CD8-positive, alpha-beta memory T cell (primary cell): ENCODE results near the gene BPIFB3. TPM values are rescaled to one million over a fixed set of nuclear protein-coding genes. Genes with fewer than 3 reads are reported as not detected.

Experiments
- CTCF ChIA-PET: fragments of 350-600 bp; sonication (Branson Sonifier 250); formaldehyde crosslinking; loops from one replicate; lab custom pipeline; 2021; ENCODE audit warnings: antibody characterized with exemption; lab: Charles Lee
- POLR2A ChIA-PET: fragments of 350-600 bp; sonication (Branson Sonifier 250); formaldehyde crosslinking; loops from one replicate; lab custom pipeline; 2021; ENCODE audit warnings: antibody characterized with exemption; lab: Charles Lee
- DNase-seq, 5 donors: peaks; one replicate each; pipeline versions ENCODE4 v3.0.0 to v3.0.0-alpha.2; 2020 to 2022; ENCODE audit warnings: mixed read lengths in 1 of 5
- H3K27ac ChIP-seq: one replicate; pipeline ENCODE4 v1.7.0; 2013; ENCODE audit warnings: low read depth, mild to moderate bottlenecking, low read length, moderate library complexity
- H3K27me3 ChIP-seq: 2 replicates; pipeline ENCODE4 v1.7.0; 2013; ENCODE audit warnings: low read length, mild to moderate bottlenecking; ENCODE audit not compliant: insufficient read depth, poor library complexity, severe bottlenecking
- H3K36me3 ChIP-seq: 2 replicates; pipeline ENCODE4 v1.7.0; 2013; ENCODE audit warnings: mild to moderate bottlenecking, low read length, moderate library complexity; ENCODE audit not compliant: insufficient read depth
- H3K4me1 ChIP-seq: 2 replicates; pipeline ENCODE4 v1.7.0; 2013; ENCODE audit warnings: mild to moderate bottlenecking, low read length, moderate library complexity; ENCODE audit not compliant: insufficient read depth
- H3K4me3 ChIP-seq: 2 replicates; pipeline ENCODE4 v1.7.0; 2013; ENCODE audit warnings: mild to moderate bottlenecking, low read length
- H3K9me3 ChIP-seq: 2 replicates; pipeline ENCODE4 v1.7.0; 2013; ENCODE audit warnings: mild to moderate bottlenecking, low read length
- H3K27ac Mint-ChIP-seq, 8 donors: one replicate each; pipeline ENCODE4 v1.8.0; 2020 to 2021; ENCODE audit warnings: mixed read lengths in 8 of 8, mild to moderate bottlenecking in 6 of 8, inconsistent platforms in 3 of 8, moderate library complexity in 3 of 8
- H3K27me3 Mint-ChIP-seq, 2 donors: one replicate each; pipeline ENCODE4 v1.8.0; 2020 to 2021; ENCODE audit warnings: mixed read lengths in 2 of 2, mild to moderate bottlenecking in 1 of 2, moderate library complexity in 1 of 2
- H3K36me3 Mint-ChIP-seq, 3 donors: one replicate each; pipeline ENCODE4 v1.8.0; 2020 to 2021; ENCODE audit warnings: mixed read lengths in 3 of 3, inconsistent platforms in 1 of 3, mild to moderate bottlenecking in 1 of 3
- H3K4me1 Mint-ChIP-seq, 3 donors: one replicate each; pipeline ENCODE4 v1.8.0; 2020 to 2021; ENCODE audit warnings: mixed read lengths in 3 of 3, inconsistent platforms in 1 of 3, mild to moderate bottlenecking in 1 of 3
- H3K4me3 Mint-ChIP-seq, 7 donors: one replicate each; pipeline ENCODE4 v1.8.0; 2020 to 2021; ENCODE audit warnings: mixed read lengths in 7 of 7, mild to moderate bottlenecking in 6 of 7, moderate library complexity in 4 of 7, inconsistent platforms in 2 of 7
- H3K9me3 Mint-ChIP-seq, 5 donors: one replicate each; pipeline ENCODE4 v1.8.0; 2020 to 2022; ENCODE audit warnings: mixed read lengths in 5 of 5, mild to moderate bottlenecking in 3 of 5, moderate library complexity in 2 of 5, inconsistent platforms in 1 of 5
- polyA plus RNA-seq: library from polyadenylated mRNA; unstranded; fragments of 300-500 nt; fragmentation: Illumina TruSeq; gene quantifications from one replicate; pipeline ENCODE4 v1.2.3, GENCODE V29; 2021
- total RNA-seq, 2 experiments: library from RNA; stranded (reverse); gene quantifications; one replicate each; pipeline ENCODE4 v1.2.3, GENCODE V29; 2021

BPIFB3 gene
- total and polyA plus RNA-seq, 3 experiments from 2014 or later, result not detected

DNA sequence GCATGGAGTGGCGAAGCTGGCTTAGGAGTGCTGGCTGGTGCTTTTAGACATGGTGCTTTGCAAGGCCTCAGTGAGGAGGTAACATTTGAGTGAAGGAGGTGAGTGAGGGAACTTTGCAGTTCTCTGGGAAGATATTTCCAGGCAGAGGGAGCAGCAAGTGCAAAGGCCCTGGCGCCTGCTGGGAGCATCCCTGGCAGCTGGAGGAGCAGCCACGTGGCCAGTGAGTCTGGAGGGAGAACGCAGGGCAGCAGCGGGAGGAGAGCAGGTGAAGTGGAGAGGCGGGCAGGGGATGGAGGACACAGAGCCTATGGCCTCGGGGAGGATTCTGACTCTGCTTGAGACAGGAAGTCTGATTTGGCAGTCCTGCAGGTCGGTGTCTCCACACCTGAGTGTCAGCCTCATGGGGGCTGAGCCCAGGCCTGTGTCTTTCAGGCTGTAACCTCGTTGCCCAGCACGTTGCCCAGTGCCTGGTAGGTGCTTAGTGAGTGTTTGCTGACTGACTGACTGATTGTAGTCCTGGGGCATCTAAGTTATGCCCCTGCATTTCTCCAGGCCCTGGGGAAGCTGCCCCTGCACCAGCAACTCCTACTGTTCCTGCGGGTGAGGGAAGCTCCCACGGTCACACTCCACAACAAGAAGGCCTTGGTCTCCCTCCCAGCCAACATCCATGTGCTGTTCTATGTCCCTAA is 14.7 kb downstream of the BPIFB3 start:
- H3K9me3 ChIP-seq, result no peaks in the 10 kb centered on the region
- no peaks in the 10 kb centered on the region for H3K9me3 Mint-ChIP-seq
- H3K4me1 ChIP-seq, result no peaks in the 10 kb centered on the region
- H3K27me3 ChIP-seq, result no peaks in the 10 kb centered on the region
- DNase-seq, result no peak
- H3K4me3 Mint-ChIP-seq, result no peak overlapping the region
- H3K4me1 Mint-ChIP-seq, result peaks cover 0 to 8% (median 3%) of the 10 kb centered on the region in 3 donors
- CTCF ChIA-PET, result no interaction called here
- H3K4me3 ChIP-seq, result no peak overlapping the region
- POLR2A ChIA-PET, result no interaction called here
- no peak overlapping the region for H3K27ac ChIP-seq
- no peaks in the 10 kb centered on the region for H3K36me3 ChIP-seq
- H3K27me3 Mint-ChIP-seq, result peaks cover 0 to 3% of the 10 kb centered on the region in 2 donors
- peak overlapping the region in 3 of 8 donors; percentile 52 to 87 (median 58) for H3K27ac Mint-ChIP-seq
- H3K36me3 Mint-ChIP-seq, result no peaks in the 10 kb centered on the region

DNA sequence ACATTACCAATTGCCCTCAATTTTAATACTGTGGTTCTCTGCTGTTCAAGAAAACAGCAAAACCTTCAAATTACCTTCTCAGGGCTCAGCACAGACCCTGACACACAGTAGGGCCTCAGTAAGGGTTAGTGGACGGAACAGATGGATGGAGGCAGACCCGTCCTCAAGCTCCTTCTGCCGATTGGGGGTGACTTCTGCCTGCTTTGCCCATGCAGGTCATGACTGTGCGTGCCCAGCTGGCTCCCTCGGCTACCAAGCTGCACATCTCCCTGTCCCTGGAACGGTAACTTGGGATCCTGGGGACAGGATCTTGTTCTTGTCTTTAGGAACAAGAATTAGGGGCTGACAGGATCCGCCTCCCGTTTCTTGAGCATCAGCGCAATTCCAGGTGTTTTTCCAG is 16.0 kb downstream of the BPIFB3 start:
- Mint-ChIP-seq H3K27me3 (peaks cover 0 to 4% of the 10 kb centered on the region in 2 donors), H3K36me3 (no peaks in the 10 kb centered on the region), H3K27ac (peak overlapping the region in 1 of 8 donors; percentile 33), H3K4me3 (no peak overlapping the region), H3K9me3 (no peaks in the 10 kb centered on the region), H3K4me1 (peaks cover 0 to 12% (median 3%) of the 10 kb centered on the region in 3 donors)
- no peaks in the 10 kb centered on the region for H3K4me1 ChIP-seq
- H3K36me3 ChIP-seq, result no peaks in the 10 kb centered on the region
- POLR2A ChIA-PET, result no interaction called here
- H3K4me3 ChIP-seq, result no peak overlapping the region
- DNase-seq, result no peak
- CTCF ChIA-PET, result interaction anchor here (0.6 kb wide), 1 partner anchor 19 kb away, joined by 3 read pairs; no protein-coding TSS in a partner anchor
- H3K9me3 ChIP-seq, result no peaks in the 10 kb centered on the region
- H3K27ac ChIP-seq, result no peak overlapping the region
- H3K27me3 ChIP-seq, result no peaks in the 10 kb centered on the region

DNA sequence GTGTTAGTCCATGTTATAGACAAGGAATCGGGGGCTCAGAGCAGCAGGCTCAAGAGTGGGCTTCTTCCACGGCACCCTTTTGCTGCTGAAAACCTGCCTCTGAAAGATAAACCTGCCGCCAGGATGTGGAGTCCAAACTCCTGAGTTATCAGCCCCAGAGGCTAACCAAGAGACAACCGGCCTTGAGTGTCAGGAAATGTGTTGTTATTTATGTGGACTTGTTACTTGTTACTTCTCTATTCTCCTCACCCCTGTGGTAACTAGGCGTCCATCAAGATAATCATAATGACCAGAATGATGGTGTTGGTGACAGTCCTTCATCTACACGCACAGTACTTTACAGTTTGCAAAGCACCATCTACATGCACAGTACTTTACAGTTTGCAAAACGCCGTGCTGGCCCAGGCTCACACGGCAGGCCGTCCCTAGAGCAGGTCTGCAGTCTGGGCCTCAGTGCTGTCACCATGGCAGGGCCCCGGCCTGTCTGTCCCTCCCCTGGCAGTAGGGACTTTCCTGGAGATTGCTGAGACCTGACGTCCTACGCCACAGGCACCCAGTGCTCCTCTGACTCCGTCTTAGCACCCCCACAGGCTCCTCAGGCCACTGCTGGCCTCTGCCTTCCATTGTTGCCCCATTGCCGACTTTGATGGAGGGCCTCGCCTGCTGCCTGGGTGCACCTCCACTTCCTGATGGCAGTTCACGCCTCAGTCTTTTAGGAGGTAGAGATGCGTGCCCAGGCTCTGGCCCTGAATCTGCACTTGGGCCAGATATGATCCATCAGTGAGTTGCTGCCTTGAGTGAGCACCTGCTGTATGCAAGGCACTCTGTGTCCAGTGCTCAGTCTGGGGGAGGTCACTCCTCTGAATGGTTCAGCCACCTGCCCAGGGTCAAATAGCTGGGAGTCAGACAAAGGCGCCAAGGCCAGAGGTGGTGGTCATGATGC is 16.7 kb downstream of the BPIFB3 start:
- H3K27me3 Mint-ChIP-seq, result peaks cover 0 to 4% of the 10 kb centered on the region in 2 donors
- H3K27ac ChIP-seq, result no peak overlapping the region
- H3K4me1 ChIP-seq, result no peaks in the 10 kb centered on the region
- no peak for DNase-seq
- CTCF ChIA-PET, result interaction anchor here (0.6 kb wide), 1 partner anchor 18 kb away, joined by 3 read pairs; no protein-coding TSS in a partner anchor
- H3K36me3 ChIP-seq, result no peaks in the 10 kb centered on the region
- H3K9me3 ChIP-seq, result no peaks in the 10 kb centered on the region
- POLR2A ChIA-PET, result no interaction called here
- H3K36me3 Mint-ChIP-seq, result no peaks in the 10 kb centered on the region
- no peaks in the 10 kb centered on the region for H3K27me3 ChIP-seq
- peak overlapping the region in 1 of 8 donors; percentile 9 for H3K27ac Mint-ChIP-seq
- H3K4me1 Mint-ChIP-seq, result peaks cover 0 to 12% (median 2%) of the 10 kb centered on the region in 3 donors
- H3K4me3 ChIP-seq, result no peak overlapping the region
- H3K9me3 Mint-ChIP-seq, result no peaks in the 10 kb centered on the region
- H3K4me3 Mint-ChIP-seq, result no peak overlapping the region

DNA sequence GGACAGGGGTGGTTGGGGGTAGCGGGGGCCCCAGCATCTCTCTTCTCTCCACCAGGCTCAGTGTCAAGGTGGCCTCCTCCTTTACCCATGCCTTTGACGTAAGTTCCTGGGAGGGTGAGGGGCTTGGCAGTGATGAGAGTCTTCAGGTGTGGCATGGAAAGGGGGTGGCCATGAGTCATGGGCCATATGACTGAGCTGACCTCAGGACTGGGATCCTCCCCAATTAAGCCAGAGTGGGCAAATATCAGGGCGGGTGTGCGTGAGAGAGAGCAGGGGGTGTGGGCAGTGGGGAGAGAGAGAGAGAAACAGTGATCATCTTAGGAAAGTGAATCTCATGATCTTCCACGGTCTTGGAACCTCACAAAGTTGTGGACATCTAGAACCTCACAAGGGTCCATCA is 17.5 kb downstream of the BPIFB3 start:
- Histone ChIP-seq H3K36me3 (no peaks in the 10 kb centered on the region), H3K4me3 (no peak overlapping the region), H3K27ac (no peak overlapping the region), H3K4me1 (no peaks in the 10 kb centered on the region), H3K9me3 (no peaks in the 10 kb centered on the region), H3K27me3 (no peaks in the 10 kb centered on the region)
- DNase-seq, result no peak
- ChIA-PET CTCF (no interaction called here), POLR2A (no interaction called here)
- H3K9me3 Mint-ChIP-seq, result no peaks in the 10 kb centered on the region
- peaks cover 0 to 4% of the 10 kb centered on the region in 2 donors for H3K27me3 Mint-ChIP-seq
- H3K27ac Mint-ChIP-seq, result peak overlapping the region in 1 of 8 donors; percentile 40
- peaks cover 0 to 12% (median 2%) of the 10 kb centered on the region in 3 donors for H3K4me1 Mint-ChIP-seq
- H3K4me3 Mint-ChIP-seq, result no peak overlapping the region
- no peaks in the 10 kb centered on the region for H3K36me3 Mint-ChIP-seq

DNA sequence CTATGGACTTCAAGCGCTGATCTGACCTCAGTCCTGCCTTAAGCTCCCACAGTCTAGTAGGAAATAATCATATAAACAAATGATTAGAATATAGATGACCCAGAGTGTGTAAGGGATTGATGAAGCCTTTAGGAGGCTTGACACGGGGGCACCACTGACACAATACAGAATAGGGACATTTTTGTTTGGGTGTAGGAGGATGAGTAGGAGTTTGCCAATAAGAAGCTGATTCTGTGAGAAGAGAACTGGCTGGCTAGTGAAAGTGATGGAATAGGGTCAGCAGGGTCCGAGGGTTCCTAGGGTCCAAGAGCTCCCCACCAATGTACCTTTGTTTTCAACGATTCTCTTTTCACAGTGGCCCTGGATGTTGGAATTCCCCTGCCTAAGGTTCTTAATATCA is 18.7 kb downstream of the BPIFB3 start:
- H3K27me3 Mint-ChIP-seq, result peaks cover 0 to 4% of the 10 kb centered on the region in 2 donors
- no peaks in the 10 kb centered on the region for H3K9me3 ChIP-seq
- POLR2A ChIA-PET, result no interaction called here
- no peak overlapping the region for H3K4me3 Mint-ChIP-seq
- H3K36me3 ChIP-seq, result no peaks in the 10 kb centered on the region
- H3K4me3 ChIP-seq, result no peak overlapping the region
- H3K36me3 Mint-ChIP-seq, result no peaks in the 10 kb centered on the region
- peak overlapping the region in 2 of 8 donors; percentile 7 to 27 for H3K27ac Mint-ChIP-seq
- H3K27ac ChIP-seq, result no peak overlapping the region
- CTCF ChIA-PET, result no interaction called here
- H3K4me1 Mint-ChIP-seq, result peaks cover 0 to 16% (median 4%) of the 10 kb centered on the region in 3 donors
- no peaks in the 10 kb centered on the region for H3K9me3 Mint-ChIP-seq
- DNase-seq, result no peak
- H3K27me3 ChIP-seq, result no peaks in the 10 kb centered on the region
- no peaks in the 10 kb centered on the region for H3K4me1 ChIP-seq

DNA sequence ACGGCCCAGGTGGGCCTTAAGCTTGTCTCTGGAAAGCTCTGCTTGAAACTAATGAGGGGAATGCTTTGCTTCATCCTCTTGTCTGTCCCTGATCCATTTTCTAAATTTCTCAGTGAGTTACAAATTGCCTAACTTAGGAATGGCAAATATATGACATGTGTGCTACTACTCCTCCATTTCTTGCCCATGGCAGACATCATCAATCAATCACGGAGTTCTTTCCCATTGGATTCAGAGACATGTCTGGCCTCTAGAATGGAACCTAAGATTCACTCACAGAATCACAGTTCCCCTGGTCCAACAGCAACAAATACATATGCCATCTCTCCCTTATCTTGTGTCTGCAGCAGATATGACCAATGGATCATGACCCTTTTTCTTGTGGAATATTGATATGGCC is 19.1 kb downstream of the BPIFB3 start:
- peaks cover 0 to 15% (median 4%) of the 10 kb centered on the region in 3 donors for H3K4me1 Mint-ChIP-seq
- Histone ChIP-seq H3K9me3 (no peaks in the 10 kb centered on the region), H3K36me3 (no peaks in the 10 kb centered on the region), H3K4me3 (no peak overlapping the region), H3K4me1 (no peaks in the 10 kb centered on the region), H3K27me3 (no peaks in the 10 kb centered on the region), H3K27ac (no peak overlapping the region)
- no peaks in the 10 kb centered on the region for H3K9me3 Mint-ChIP-seq
- H3K27me3 Mint-ChIP-seq, result peaks cover 0 to 4% of the 10 kb centered on the region in 2 donors
- H3K27ac Mint-ChIP-seq, result peak overlapping the region in 1 of 8 donors; percentile 7
- H3K36me3 Mint-ChIP-seq, result no peaks in the 10 kb centered on the region
- ChIA-PET CTCF (no interaction called here), POLR2A (no interaction called here)
- H3K4me3 Mint-ChIP-seq, result no peak overlapping the region
- no peak for DNase-seq

DNA sequence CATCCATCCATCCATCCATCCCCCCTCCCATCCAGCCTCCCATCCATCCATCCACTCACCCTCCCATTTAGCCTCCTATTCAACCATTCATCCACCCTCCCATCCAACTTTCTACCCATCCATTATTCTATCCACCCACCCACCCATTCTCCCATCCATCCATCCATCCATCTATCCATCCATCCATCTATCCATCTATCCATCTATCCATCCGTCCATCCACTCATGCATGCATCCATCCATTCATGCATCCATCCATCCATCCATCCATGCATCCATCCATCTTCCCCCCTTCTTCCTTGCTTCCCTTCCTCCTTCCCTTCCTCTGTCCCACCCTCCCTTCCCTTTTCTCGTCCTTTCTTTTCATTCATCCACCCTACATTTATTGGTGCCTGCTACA is 21.0 kb downstream of the BPIFB3 start:
- POLR2A ChIA-PET, result interaction anchor here (1.0 kb wide), 1 partner anchor 108 kb away, joined by 3 read pairs; no protein-coding TSS in a partner anchor
- peaks cover 0 to 8% (median 3%) of the 10 kb centered on the region in 3 donors for H3K4me1 Mint-ChIP-seq

DNA sequence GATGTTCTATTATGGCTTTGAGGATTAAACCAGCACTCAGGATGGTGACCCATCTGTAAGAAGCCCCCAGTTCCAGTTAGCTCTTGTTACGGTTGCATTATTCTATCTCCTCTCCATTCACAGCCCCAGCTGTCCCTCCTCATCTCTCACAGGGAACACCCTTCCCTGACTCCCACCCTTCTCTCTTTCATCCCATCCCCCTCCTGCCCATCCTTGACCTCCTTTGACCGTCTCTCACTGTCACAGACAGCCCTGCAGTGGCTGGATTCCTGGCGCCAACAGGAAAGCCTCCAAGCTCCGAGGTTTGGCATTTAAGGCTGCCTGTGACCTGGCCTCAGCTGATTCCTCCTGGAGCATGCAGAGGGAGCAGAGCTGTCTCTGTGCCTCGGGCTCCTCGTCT is 21.6 kb downstream of the BPIFB3 start:
- CTCF ChIA-PET, result no interaction called here

More for the DNA sequence above, 21.0 kb downstream of the BPIFB3 start:
- no peak for DNase-seq
- Histone ChIP-seq H3K4me1 (no peaks in the 10 kb centered on the region), H3K27ac (no peak overlapping the region), H3K9me3 (no peaks in the 10 kb centered on the region), H3K4me3 (no peak overlapping the region), H3K27me3 (no peaks in the 10 kb centered on the region), H3K36me3 (no peaks in the 10 kb centered on the region)
- Mint-ChIP-seq H3K27me3 (peaks cover 0 to 4% of the 10 kb centered on the region in 2 donors), H3K36me3 (no peaks in the 10 kb centered on the region), H3K27ac (no peak overlapping the region), H3K9me3 (no peaks in the 10 kb centered on the region), H3K4me3 (no peak overlapping the region)
- CTCF ChIA-PET, result no interaction called here

More for the DNA sequence above, 21.6 kb downstream of the BPIFB3 start:
- Mint-ChIP-seq H3K4me3 (no peak overlapping the region), H3K27me3 (peaks cover 0 to 4% of the 10 kb centered on the region in 2 donors), H3K9me3 (no peaks in the 10 kb centered on the region), H3K36me3 (no peaks in the 10 kb centered on the region), H3K27ac (peak overlapping the region in 1 of 8 donors; percentile 33), H3K4me1 (peaks cover 0 to 8% (median 3%) of the 10 kb centered on the region in 3 donors)
- DNase-seq, result no peak
- Histone ChIP-seq H3K4me3 (no peak overlapping the region), H3K36me3 (no peaks in the 10 kb centered on the region), H3K4me1 (no peaks in the 10 kb centered on the region), H3K27me3 (no peaks in the 10 kb centered on the region), H3K9me3 (no peaks in the 10 kb centered on the region), H3K27ac (no peak overlapping the region)
- POLR2A ChIA-PET, result no interaction called here
